Spleen (tissue), 7 donors: ENCODE data around the gene NFATC2.
"Not testable (repeated sequence)": the region's sequence is repeated elsewhere in the genome, so short reads cannot be mapped to it uniquely, and the experiment has no call there.

ENCODE experiments used
- POLR2A ChIP-seq, 3 donors: fragments of 450-650 bp; IDR thresholded peaks; one replicate each; pipeline ENCODE4 v1.5.1; 2017; ENCODE audit warnings: antibody characterized with exemption in 3 of 3, mild to moderate bottlenecking in 1 of 3
- POLR2AphosphoS5 ChIP-seq, 3 donors: sonication (generic); formaldehyde crosslinking; IDR thresholded peaks; one replicate each; pipeline ENCODE4 v1.5.1; 2017; ENCODE audit warnings: antibody characterized with exemption in 3 of 3
- TF ChIP-seq, protein P1 (sequence below), 11 experiments: fragments of 200-600 bp in 7 of 11; fragments of 450-650 bp in 4 of 11; sonication (generic) in 4 of 11; IDR thresholded peaks in 8 of 11; conservative IDR thresholded peaks in 3 of 11; 1 replicate in 7 of 11; 2 replicates in 4 of 11; pipeline versions ENCODE4 v1.4.0 to v1.8.0; 2016 to 2021; ENCODE audit warnings: antibody characterized with exemption in 11 of 11, inconsistent platforms in 4 of 11, mild to moderate bottlenecking in 1 of 11
- donor health status: DM: no; HTN: no; CAD: no; lungs with moderate emphysema.
- donor health status: DM: no; HTN: no; CAD: no.
- donor health status: DM: no; HTN: no; CAD: no.

- not testable (repeated sequence) for TF ChIP-seq POLR2A, POLR2AphosphoS5 (IDR thresholded peaks at IDR 0.05)
- TF ChIP-seq, protein P1, sequence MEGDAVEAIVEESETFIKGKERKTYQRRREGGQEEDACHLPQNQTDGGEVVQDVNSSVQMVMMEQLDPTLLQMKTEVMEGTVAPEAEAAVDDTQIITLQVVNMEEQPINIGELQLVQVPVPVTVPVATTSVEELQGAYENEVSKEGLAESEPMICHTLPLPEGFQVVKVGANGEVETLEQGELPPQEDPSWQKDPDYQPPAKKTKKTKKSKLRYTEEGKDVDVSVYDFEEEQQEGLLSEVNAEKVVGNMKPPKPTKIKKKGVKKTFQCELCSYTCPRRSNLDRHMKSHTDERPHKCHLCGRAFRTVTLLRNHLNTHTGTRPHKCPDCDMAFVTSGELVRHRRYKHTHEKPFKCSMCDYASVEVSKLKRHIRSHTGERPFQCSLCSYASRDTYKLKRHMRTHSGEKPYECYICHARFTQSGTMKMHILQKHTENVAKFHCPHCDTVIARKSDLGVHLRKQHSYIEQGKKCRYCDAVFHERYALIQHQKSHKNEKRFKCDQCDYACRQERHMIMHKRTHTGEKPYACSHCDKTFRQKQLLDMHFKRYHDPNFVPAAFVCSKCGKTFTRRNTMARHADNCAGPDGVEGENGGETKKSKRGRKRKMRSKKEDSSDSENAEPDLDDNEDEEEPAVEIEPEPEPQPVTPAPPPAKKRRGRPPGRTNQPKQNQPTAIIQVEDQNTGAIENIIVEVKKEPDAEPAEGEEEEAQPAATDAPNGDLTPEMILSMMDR (IDR thresholded peaks at IDR 0.05 in 8 of 11, conservative IDR thresholded peaks at IDR 0.05 in 3 of 11), result not testable (repeated sequence)
Observed at GRCh38 chr20:51461846-51462245, 80.7 kb downstream of the NFATC2 start.
